HepG2 (cell line): ENCODE results near the gene NAALADL1. TPM values are rescaled to one million over a fixed set of nuclear protein-coding genes. Genes with fewer than 3 reads are reported as not detected.

Source experiments
- ATF1 ChIP-seq: IDR thresholded peaks from 2 replicates; pipeline ENCODE4 v1.6.1; 2016; ENCODE audit warnings: mild to moderate bottlenecking, control low read depth
- BHLHE40 ChIP-seq: IDR thresholded peaks from 2 replicates; pipeline ENCODE4 v1.6.1; 2011; ENCODE audit warnings: low read length, improper control_type of control experiment
- ETV5 ChIP-seq: IDR thresholded peaks from 2 replicates; pipeline ENCODE4 v1.6.1; 2018; ENCODE audit warnings: missing biosample characterization, missing genetic modification reagents, inconsistent platforms, borderline replicate concordance
- HNRNPLL ChIP-seq: fragments of 200-400 bp; formaldehyde crosslinking; IDR thresholded peaks from 2 replicates; pipeline ENCODE4 v1.6.1; 2017; ENCODE audit warnings: mild to moderate bottlenecking, low read depth, low read length; ENCODE audit not compliant: poor library complexity, severe bottlenecking
- NFE2 ChIP-seq: sonication (generic); formaldehyde crosslinking; IDR thresholded peaks from 2 replicates; pipeline ENCODE4 v1.4.0; 2020; ENCODE audit warnings: missing genetic modification reagents
- RBAK ChIP-seq: sonication (generic); formaldehyde crosslinking; IDR thresholded peaks from 2 replicates; pipeline ENCODE4 v1.5.1; 2020; ENCODE audit warnings: mild to moderate bottlenecking, missing genetic modification reagents
- SALL1 ChIP-seq: sonication (generic); formaldehyde crosslinking; IDR thresholded peaks from 2 replicates; pipeline ENCODE4 v1.8.0; 2022; ENCODE audit warnings: mild to moderate bottlenecking, missing genetic modification reagents
- SMAD1 ChIP-seq: sonication (generic); formaldehyde crosslinking; IDR thresholded peaks from 2 replicates; pipeline ENCODE4 v1.4.0; 2020; ENCODE audit warnings: missing genetic modification reagents, low read depth, mild to moderate bottlenecking, borderline replicate concordance
- ZC3H13 ChIP-seq: sonication (generic); formaldehyde crosslinking; IDR thresholded peaks from 2 replicates; pipeline ENCODE4 v1.8.1; 2023; ENCODE audit warnings: mild to moderate bottlenecking, missing genetic modification reagents, moderate library complexity
- ZNF20 ChIP-seq: sonication (generic); formaldehyde crosslinking; IDR thresholded peaks from 2 replicates; pipeline ENCODE4 v1.4.0; 2020; ENCODE audit warnings: mild to moderate bottlenecking, moderate library complexity, missing genetic modification reagents
- ZNF496 ChIP-seq: sonication (generic); formaldehyde crosslinking; IDR thresholded peaks from 2 replicates; pipeline ENCODE4 v1.8.1; 2023; ENCODE audit warnings: mild to moderate bottlenecking, moderate library complexity, missing genetic modification reagents; ENCODE audit not compliant: insufficient replicate concordance
- ZNF552 ChIP-seq: sonication (generic); formaldehyde crosslinking; IDR thresholded peaks from 2 replicates; pipeline ENCODE4 v1.9.0; 2022; ENCODE audit warnings: missing genetic modification reagents, mild to moderate bottlenecking, borderline replicate concordance
- polyA plus RNA-seq, 8 experiments: library from polyadenylated mRNA; depleted of rRNA in 3 of 8; stranded (reverse) in 7 of 8; unstranded in 1 of 8; fragments of >200 nt; fragmentation: Illumina TruSeq in 4 of 8; extraction: Trizol in 4 of 8; gene quantifications; 2 replicates each; pipeline versions ENCODE4 v1.2.1 to v1.2.3, GENCODE V29; 2011 to 2016; ENCODE audit warnings: low read depth in 4 of 8, missing spikeins in 1 of 8, mixed read lengths in 1 of 8; ENCODE audit not compliant: insufficient read depth in 1 of 8
- total RNA-seq, 5 experiments: library from RNA; depleted of rRNA; stranded (reverse); fragments of >200 nt; fragmentation: Illumina TruSeq; extraction: Trizol; gene quantifications; 2 replicates each; pipeline ENCODE4 v1.2.3, GENCODE V29; 2016; ENCODE audit warnings: low read depth in 1 of 5
- TF ChIP-seq, protein P1 (sequence below), 2 experiments: IDR thresholded peaks; 2 replicates each; pipeline ENCODE4 v1.6.1; 2011 to 2012; ENCODE audit warnings: low read length in 2 of 2, borderline replicate concordance in 1 of 2, low read depth in 1 of 2, mild to moderate bottlenecking in 1 of 2, moderate library complexity in 1 of 2
- TF ChIP-seq, protein P2 (sequence below): sonication (generic); formaldehyde crosslinking; IDR thresholded peaks from 2 replicates; pipeline ENCODE4 v1.4.0; 2020; ENCODE audit warnings: missing genetic modification reagents

The NAALADL1 gene
- total and polyA plus RNA-seq, 2 of the 13 experiments (the other 11 are each of a cell fraction or from before 2014, with no cell fraction given) = 9.3 to 33.9 TPM

DNA sequence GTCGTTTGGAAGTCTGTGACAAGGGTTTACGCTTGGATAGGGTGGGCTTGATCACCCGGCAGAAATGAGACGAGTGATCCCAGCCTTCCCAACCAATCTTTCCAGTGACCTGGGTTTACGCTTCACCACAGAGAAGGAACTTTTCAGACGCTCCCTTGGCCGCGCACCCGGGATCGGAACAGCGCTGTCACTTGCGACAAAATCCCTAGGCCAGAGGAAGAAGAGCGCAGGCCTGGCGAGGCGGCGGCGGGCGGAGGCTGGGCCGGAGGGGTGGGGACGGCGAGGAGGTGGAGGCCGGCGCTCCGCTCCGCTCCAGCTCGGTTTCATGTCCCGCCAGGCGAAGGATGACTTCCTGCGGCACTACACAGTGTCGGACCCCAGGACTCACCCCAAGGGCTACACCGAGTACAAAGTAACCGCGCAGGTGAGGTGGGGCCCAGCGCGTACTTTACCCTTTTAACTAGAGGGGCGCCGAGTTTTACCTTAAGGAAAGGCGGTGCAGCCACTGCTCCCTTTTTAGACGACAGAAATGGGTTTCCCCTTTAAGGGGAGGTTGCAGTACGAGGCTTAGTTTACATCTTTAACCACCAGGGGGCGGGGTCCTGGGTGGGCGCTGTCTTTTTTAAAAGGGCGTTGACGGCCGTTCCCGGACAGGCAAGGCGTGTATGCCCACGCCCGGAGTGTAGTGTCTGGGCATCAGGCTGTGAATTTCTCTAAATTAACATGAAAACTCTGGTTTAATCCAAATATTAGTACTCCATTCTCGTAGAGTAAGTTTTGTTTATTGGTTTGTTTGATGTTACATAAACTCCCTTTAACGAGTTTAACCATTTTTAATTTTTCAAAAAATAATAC, 30.9 kb downstream of the NAALADL1 start, which contains the start of gene SNX15 (continued):
- TF ChIP-seq, protein P1, sequence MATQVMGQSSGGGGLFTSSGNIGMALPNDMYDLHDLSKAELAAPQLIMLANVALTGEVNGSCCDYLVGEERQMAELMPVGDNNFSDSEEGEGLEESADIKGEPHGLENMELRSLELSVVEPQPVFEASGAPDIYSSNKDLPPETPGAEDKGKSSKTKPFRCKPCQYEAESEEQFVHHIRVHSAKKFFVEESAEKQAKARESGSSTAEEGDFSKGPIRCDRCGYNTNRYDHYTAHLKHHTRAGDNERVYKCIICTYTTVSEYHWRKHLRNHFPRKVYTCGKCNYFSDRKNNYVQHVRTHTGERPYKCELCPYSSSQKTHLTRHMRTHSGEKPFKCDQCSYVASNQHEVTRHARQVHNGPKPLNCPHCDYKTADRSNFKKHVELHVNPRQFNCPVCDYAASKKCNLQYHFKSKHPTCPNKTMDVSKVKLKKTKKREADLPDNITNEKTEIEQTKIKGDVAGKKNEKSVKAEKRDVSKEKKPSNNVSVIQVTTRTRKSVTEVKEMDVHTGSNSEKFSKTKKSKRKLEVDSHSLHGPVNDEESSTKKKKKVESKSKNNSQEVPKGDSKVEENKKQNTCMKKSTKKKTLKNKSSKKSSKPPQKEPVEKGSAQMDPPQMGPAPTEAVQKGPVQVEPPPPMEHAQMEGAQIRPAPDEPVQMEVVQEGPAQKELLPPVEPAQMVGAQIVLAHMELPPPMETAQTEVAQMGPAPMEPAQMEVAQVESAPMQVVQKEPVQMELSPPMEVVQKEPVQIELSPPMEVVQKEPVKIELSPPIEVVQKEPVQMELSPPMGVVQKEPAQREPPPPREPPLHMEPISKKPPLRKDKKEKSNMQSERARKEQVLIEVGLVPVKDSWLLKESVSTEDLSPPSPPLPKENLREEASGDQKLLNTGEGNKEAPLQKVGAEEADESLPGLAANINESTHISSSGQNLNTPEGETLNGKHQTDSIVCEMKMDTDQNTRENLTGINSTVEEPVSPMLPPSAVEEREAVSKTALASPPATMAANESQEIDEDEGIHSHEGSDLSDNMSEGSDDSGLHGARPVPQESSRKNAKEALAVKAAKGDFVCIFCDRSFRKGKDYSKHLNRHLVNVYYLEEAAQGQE (IDR thresholded peaks at IDR 0.05; ENCODE audit: borderline replicate concordance in 1 of 2, low read depth in 1 of 2, low read length in 2 of 2) = no peak
- TF ChIP-seq ZNF496 (CRISPR knock-in tag) (no peak), NFE2 (CRISPR knock-in tag) (no peak), ZNF552 (CRISPR knock-in tag) (no peak; the same call in 1 of the 2 replicates), ETV5 (CRISPR knock-in tag) (no peak), RBAK (CRISPR knock-in tag) (no peak), ZNF20 (CRISPR knock-in tag) (peak; percentile 77; the same call in 1 of the 2 replicates), BHLHE40 (no peak), SMAD1 (CRISPR knock-in tag) (0 out of 2 replicates have a peak, but pooled peaks have one; percentile 26), SALL1 (CRISPR knock-in tag) (peak; percentile 76), HNRNPLL (peak; percentile 96), ATF1 (no peak), ZC3H13 (CRISPR knock-in tag) (no peak)
- TF ChIP-seq, protein P2, sequence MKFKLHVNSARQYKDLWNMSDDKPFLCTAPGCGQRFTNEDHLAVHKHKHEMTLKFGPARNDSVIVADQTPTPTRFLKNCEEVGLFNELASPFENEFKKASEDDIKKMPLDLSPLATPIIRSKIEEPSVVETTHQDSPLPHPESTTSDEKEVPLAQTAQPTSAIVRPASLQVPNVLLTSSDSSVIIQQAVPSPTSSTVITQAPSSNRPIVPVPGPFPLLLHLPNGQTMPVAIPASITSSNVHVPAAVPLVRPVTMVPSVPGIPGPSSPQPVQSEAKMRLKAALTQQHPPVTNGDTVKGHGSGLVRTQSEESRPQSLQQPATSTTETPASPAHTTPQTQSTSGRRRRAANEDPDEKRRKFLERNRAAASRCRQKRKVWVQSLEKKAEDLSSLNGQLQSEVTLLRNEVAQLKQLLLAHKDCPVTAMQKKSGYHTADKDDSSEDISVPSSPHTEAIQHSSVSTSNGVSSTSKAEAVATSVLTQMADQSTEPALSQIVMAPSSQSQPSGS (CRISPR knock-in tag) = peak; percentile 16; the same call in 1 of the 2 replicates
